Chondrocyte (in vitro differentiated cells): ENCODE data around the gene RBM28. TPM values are rescaled to one million over a fixed set of nuclear protein-coding genes. Genes with fewer than 3 reads are reported as not detected.

Source experiments
- DNase-seq: peaks from one replicate; pipeline ENCODE4 v3.0.0; 2021; ENCODE audit warnings: mixed read lengths, low spot score
- H3K27ac Mint-ChIP-seq: one replicate; pipeline ENCODE4 v1.8.0; 2021; ENCODE audit warnings: mild to moderate bottlenecking, moderate library complexity, mixed read lengths; ENCODE audit not compliant: unreplicated experiment
- H3K27me3 Mint-ChIP-seq: 2 replicates; pipeline ENCODE4 v1.8.0; 2021; ENCODE audit warnings: low read depth, mixed read lengths
- H3K36me3 Mint-ChIP-seq: 2 replicates; pipeline ENCODE4 v1.8.0; 2021; ENCODE audit warnings: low read depth, mixed read lengths
- H3K4me1 Mint-ChIP-seq: 2 replicates; pipeline ENCODE4 v1.8.0; 2021; ENCODE audit warnings: low read depth, mild to moderate bottlenecking, mixed read lengths
- H3K4me3 Mint-ChIP-seq: one replicate; pipeline ENCODE4 v1.8.0; 2021; ENCODE audit warnings: mild to moderate bottlenecking, moderate library complexity, mixed read lengths; ENCODE audit not compliant: unreplicated experiment
- H3K9me3 Mint-ChIP-seq: 2 replicates; pipeline ENCODE4 v1.8.0; 2021; ENCODE audit warnings: low read depth, mixed read lengths
- total RNA-seq: library from RNA; stranded (reverse); gene quantifications from 3 replicates; pipeline ENCODE4 v1.2.1, GENCODE V29; 2021
- TF ChIP-seq, protein P1 (sequence below): fragments of 200-600 bp; sonication (generic); IDR thresholded peaks from 2 replicates; pipeline ENCODE4 v1.5.0; 2021; ENCODE audit warnings: antibody characterized with exemption, mild to moderate bottlenecking, moderate library complexity

The RBM28 gene
- total RNA-seq, 1 donor from 2014 or later: 35.2 TPM

DNA sequence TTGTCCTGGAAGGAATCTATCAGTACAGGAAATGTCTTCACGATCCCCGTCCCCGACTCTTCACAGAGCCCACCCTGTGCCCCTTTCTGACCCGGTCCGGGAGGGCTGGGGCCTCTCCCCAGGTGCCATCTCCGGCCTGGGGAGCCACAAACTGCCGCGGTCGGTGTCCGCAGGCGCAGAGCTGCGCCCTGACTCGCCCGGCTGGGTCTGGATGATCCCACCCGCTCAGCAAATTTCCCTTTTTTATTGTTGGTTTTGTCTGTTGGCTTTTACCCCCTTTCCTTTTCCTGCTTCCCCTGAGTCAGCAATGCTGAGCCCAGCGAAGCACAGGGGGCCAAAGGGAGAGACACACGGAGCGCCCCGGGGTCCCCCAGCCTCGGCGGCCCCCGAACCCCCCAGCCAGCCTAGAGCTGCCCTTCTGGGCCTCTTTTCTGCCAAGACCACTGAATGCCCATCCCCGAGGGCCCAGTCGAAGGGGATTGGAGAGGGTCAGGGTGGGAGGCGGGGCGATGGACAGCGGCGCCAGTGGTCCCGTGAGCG lies 71.7 kb downstream of the RBM28 start:
- H3K4me3 Mint-ChIP-seq: no peak overlapping the region
- DNase-seq: no peak
- TF ChIP-seq, protein P1, sequence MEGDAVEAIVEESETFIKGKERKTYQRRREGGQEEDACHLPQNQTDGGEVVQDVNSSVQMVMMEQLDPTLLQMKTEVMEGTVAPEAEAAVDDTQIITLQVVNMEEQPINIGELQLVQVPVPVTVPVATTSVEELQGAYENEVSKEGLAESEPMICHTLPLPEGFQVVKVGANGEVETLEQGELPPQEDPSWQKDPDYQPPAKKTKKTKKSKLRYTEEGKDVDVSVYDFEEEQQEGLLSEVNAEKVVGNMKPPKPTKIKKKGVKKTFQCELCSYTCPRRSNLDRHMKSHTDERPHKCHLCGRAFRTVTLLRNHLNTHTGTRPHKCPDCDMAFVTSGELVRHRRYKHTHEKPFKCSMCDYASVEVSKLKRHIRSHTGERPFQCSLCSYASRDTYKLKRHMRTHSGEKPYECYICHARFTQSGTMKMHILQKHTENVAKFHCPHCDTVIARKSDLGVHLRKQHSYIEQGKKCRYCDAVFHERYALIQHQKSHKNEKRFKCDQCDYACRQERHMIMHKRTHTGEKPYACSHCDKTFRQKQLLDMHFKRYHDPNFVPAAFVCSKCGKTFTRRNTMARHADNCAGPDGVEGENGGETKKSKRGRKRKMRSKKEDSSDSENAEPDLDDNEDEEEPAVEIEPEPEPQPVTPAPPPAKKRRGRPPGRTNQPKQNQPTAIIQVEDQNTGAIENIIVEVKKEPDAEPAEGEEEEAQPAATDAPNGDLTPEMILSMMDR: no peak
- no peaks in the 10 kb centered on the region for H3K9me3 Mint-ChIP-seq
- H3K4me1 Mint-ChIP-seq: peaks cover 23% of the 10 kb centered on the region
- H3K27ac Mint-ChIP-seq: no peak overlapping the region
- H3K36me3 Mint-ChIP-seq: peaks cover 2% of the 10 kb centered on the region
- no peaks in the 10 kb centered on the region for H3K27me3 Mint-ChIP-seq

DNA sequence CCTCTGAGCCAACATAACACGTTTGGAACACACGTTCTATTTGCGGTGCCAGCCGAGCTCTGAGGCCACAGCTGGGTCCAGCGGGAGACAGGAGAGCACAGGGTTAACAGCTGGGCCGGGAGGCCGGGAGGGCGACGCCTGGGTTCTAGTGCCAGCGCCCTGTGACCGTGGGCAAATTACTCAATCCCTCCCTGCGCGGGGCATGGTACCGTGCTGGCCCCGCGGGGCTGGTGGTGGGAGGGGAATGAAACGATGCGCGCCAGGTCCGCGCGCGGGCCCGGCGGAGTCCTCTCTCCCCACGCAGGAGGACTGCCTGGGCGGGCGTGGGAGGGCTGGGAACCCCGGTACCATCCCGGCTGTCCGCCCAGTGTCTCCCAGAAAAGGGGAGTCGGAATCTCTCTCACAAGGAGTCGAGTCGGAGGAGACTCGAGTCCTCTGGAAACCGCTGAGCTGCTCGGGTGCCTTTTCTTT lies 72.2 kb downstream of the RBM28 start:
- no peak overlapping the region for H3K27ac Mint-ChIP-seq
- H3K27me3 Mint-ChIP-seq: no peaks in the 10 kb centered on the region
- peaks cover 28% of the 10 kb centered on the region for H3K4me1 Mint-ChIP-seq
- DNase-seq: no peak
- H3K4me3 Mint-ChIP-seq: no peak overlapping the region
- H3K9me3 Mint-ChIP-seq: no peaks in the 10 kb centered on the region
- H3K36me3 Mint-ChIP-seq: peaks cover 2% of the 10 kb centered on the region
- TF ChIP-seq, protein P1: no peak

GRCh38 chr7:128270826-128271272 lies 72.9 kb downstream of the RBM28 start:
- TF ChIP-seq, protein P1: no peak
- Mint-ChIP-seq H3K27me3 (no peaks in the 10 kb centered on the region), H3K4me3 (no peak overlapping the region), H3K4me1 (peaks cover 35% of the 10 kb centered on the region), H3K9me3 (no peaks in the 10 kb centered on the region), H3K27ac (no peak overlapping the region), H3K36me3 (peaks cover under 1% of the 10 kb centered on the region)
- DNase-seq: no peak

- Mint-ChIP-seq H3K9me3 (no peaks in the 10 kb centered on the region), H3K27ac (peak overlapping the region; percentile 91), H3K27me3 (no peaks in the 10 kb centered on the region), H3K4me3 (no peak overlapping the region), H3K4me1 (peaks cover 42% of the 10 kb centered on the region), H3K36me3 (no peaks in the 10 kb centered on the region)
- TF ChIP-seq, protein P1: no peak
- DNase-seq: no peak
Observed at GRCh38 chr7:128268233-128268632, 75.5 kb downstream of the RBM28 start.

GRCh38 chr7:128267595-128267924 lies 76.1 kb downstream of the RBM28 start:
- no peak for DNase-seq
- H3K36me3 Mint-ChIP-seq: no peaks in the 10 kb centered on the region
- peaks cover 42% of the 10 kb centered on the region for H3K4me1 Mint-ChIP-seq
- H3K4me3 Mint-ChIP-seq: peak overlapping the region; percentile 50
- peak overlapping the region; percentile 91 for H3K27ac Mint-ChIP-seq
- no peaks in the 10 kb centered on the region for H3K27me3 Mint-ChIP-seq
- no peaks in the 10 kb centered on the region for H3K9me3 Mint-ChIP-seq
- TF ChIP-seq, protein P1: no peak
